Measurements from ENCODE around the gene DNAJC7. TPM values are rescaled to one million over a fixed set of nuclear protein-coding genes. Genes with fewer than 3 reads are reported as not detected.

DNAJC7 gene
- total RNA-seq, 2 experiments from 2014 or later = 79.7 to 80.9 TPM

DNA sequence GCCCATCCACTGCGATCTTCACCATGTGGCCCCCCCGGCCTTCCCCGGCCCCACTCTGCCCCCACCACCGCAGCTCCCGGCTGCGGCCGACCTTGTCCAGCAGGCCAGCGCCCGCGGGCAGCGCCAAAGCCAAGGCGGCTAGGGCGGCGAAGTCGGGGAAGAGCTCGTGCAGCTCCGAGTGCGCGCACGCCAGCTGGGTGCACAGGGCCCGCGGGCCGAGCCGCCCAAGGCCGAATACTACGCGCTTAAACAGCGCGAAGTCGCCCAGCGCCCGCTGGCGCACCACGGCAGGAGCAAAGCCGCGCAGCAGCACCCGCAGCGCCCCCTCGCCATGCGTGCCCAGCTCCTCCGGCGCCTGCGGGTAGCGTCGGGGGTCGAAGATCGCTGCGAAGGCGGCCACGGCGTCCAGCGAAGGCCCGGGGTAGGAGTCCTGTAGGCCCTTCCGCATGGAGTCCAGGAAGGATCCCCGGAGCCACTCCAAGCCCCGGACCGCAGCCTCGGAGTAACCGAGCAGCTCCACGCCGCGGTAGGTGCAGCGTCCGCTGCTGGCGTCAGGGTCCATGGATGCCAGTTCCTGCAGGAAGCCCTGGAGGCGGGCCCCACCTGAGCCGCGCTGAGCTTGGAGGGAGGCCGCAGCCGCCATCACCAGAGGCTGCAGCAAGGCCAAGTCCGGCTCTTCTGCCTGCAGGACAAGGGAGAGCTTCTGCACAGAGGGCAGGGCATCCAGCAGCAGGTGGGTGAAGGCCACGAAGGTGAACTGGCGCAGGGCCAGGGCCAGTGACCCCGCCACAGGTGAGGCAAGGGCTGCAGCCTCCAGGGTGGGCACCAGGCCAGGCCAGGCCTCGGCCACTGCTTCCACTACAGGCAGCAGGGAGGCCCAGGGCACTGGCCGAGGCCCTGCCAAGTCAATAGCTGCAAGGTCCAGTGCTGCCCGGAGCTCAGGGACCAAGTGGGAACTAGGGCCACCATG lies 22.8 kb upstream of the DNAJC7 start:
- DNase-seq = no peak
- H3K36me3 Mint-ChIP-seq = no peaks in the 10 kb centered on the region
- H3K4me1 Mint-ChIP-seq (ENCODE audit: low read depth) = no peaks in the 10 kb centered on the region
- ChIA-PET CTCF (interaction anchor here (0.7 to 1.4 kb wide), 7 partner anchors 15 to 487 kb away, joined by 3 to 6 read pairs (median 3); partner anchors contain the start of gene NKIRAS2), POLR2A (no interaction called here)
- no peaks in the 10 kb centered on the region for H3K9me3 Mint-ChIP-seq
- intact Hi-C loops (cut with micrococcal nuclease) = no loop called here
- H3K27ac Mint-ChIP-seq = no peak overlapping the region
- H3K27me3 Mint-ChIP-seq = peaks cover 14% of the 10 kb centered on the region
- H3K4me3 Mint-ChIP-seq = no peak overlapping the region

DNA sequence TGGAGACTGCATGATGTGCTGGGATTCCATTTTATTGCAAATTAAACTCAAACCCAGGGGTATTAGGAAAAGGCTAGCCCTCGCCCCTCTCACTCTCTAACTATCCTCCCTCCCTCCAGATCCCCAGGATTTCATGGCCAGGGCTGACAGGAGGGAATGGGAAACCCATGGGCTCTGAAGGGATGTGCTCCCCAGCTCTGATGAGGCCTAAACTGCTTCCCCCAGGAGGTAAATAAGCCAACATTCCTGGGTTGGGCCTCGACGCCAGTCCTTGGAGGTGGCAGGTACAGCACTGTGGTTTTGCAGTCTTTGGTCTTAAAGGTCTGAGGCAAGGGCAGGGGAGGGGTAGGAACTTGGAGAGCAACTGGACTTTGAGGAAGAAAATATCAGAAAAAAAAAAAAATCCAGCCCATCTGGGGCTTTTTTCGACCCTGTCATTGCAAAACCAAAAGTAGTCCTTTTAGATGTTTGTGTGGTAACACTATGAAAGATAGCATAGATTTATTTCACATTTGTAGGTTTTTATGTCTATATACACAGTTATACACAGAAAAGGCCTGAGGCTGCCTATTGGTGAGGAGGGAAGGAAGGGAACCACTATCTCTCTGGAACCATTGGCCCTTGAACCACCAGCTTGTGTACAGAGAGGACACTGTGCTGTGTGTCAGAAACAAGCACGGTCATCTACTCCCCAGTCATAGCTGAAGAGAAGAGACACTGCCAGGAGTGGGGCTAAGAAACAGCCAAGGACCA lies 21.2 kb upstream of the DNAJC7 start:
- Mint-ChIP-seq H3K4me3 (no peak overlapping the region), H3K4me1 (ENCODE audit: low read depth) (peaks cover 5% of the 10 kb centered on the region), H3K27me3 (peaks cover 14% of the 10 kb centered on the region), H3K27ac (no peak overlapping the region), H3K36me3 (no peaks in the 10 kb centered on the region), H3K9me3 (no peaks in the 10 kb centered on the region)
- intact Hi-C loops (cut with micrococcal nuclease) = no loop called here
- ChIA-PET CTCF (interaction anchor here (0.9 to 1.1 kb wide), 2 partner anchors 33 to 348 kb away, joined by 3 read pairs; no protein-coding TSS in a partner anchor), POLR2A (no interaction called here)
- no peak for DNase-seq

DNA sequence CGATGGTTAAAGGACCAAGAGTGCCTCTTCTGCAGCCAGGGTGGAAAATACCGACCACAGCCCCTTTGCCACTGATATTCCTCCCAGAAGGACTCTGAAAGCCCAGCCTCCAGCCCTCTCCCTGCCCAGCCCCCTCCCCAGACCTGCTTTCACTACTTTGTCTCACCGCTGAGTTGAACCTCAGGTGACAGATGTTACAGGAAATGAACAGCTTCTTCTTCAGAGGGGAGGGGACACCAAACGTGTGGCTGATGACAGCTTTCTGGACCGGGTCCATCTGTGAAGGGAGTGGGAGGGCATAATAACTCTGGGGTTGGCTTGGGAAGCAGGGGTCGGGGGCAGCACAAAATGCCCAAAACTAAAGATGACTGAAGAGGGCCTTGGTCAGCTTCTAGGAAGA lies 16.8 kb upstream of the DNAJC7 start:
- H3K9me3 Mint-ChIP-seq = no peaks in the 10 kb centered on the region
- no peaks in the 10 kb centered on the region for H3K36me3 Mint-ChIP-seq
- POLR2A ChIA-PET = interaction anchor here (1.1 kb wide), 1 partner anchor 11 kb away, joined by 3 read pairs; no protein-coding TSS in a partner anchor
- H3K4me3 Mint-ChIP-seq = no peak overlapping the region
- CTCF ChIA-PET = interaction anchor here (0.7 to 1.7 kb wide), 4 partner anchors 9 to 67 kb away, joined by 3 to 6 read pairs (median 4); partner anchors contain the start of gene NKIRAS2
- no peak overlapping the region for H3K27ac Mint-ChIP-seq
- H3K27me3 Mint-ChIP-seq = peaks cover 10% of the 10 kb centered on the region
- DNase-seq = peak; percentile 18
- H3K4me1 Mint-ChIP-seq (ENCODE audit: low read depth) = peaks cover 5% of the 10 kb centered on the region
- intact Hi-C loops (cut with micrococcal nuclease) = no loop called here

DNA sequence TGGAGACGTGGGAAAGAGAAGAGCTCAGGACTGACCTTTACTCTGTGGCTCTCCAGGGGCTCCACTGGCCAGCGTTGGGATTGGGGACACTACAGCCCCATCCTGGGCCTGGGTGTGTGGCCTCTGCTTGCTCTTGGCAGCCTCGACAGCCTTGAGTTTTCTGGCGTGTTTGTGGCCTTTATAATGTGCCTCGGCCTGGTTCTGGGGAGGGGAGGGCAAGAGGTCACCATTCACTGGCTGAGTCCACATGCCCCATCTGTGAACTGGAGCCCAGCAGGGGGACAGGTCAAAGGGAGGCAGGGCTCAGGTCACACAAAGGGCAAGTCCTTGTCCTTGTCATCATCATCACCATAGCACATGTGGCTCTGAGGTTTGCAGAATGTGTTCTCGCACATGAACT lies 14.3 kb upstream of the DNAJC7 start:
- Mint-ChIP-seq H3K4me3 (no peak overlapping the region), H3K4me1 (ENCODE audit: low read depth) (peaks cover 5% of the 10 kb centered on the region), H3K36me3 (no peaks in the 10 kb centered on the region), H3K27ac (no peak overlapping the region), H3K27me3 (no peaks in the 10 kb centered on the region), H3K9me3 (no peaks in the 10 kb centered on the region)
- ChIA-PET CTCF (interaction anchor here (0.7 to 1.5 kb wide), 3 partner anchors 12 to 374 kb away, joined by 3 to 6 read pairs (median 3); partner anchors contain the start of gene NKIRAS2), POLR2A (no interaction called here)
- DNase-seq = no peak
- intact Hi-C loops (cut with micrococcal nuclease) = no loop called here

DNA sequence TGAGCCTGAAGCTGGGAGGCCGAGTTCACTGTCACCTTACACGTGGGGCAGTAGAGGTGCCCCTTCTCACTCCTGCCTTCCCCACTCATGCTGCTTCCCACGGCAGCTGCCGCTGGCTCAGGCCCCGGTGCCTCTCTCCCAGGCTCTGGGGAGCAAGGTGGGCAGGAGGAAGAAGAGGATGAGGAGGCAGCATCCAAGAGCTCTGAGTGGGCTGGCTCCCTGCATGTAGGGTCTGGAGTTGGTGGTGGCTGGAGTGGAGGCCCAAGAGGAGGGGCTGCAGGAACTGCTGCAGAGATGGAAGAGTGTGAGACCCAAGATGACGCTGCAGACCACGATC lies 11.5 kb upstream of the DNAJC7 start:
- POLR2A ChIA-PET = no interaction called here
- Mint-ChIP-seq H3K4me3 (no peak overlapping the region), H3K9me3 (no peaks in the 10 kb centered on the region), H3K27me3 (no peaks in the 10 kb centered on the region), H3K27ac (no peak overlapping the region), H3K4me1 (ENCODE audit: low read depth) (peaks cover 6% of the 10 kb centered on the region), H3K36me3 (peaks cover 4% of the 10 kb centered on the region)
- CTCF ChIA-PET = no interaction called here
- no peak for DNase-seq
- intact Hi-C loops (cut with micrococcal nuclease) = loop anchor here (5.0 kb wide), 1 partner anchor 39 kb away; no protein-coding TSS in a partner anchor

DNA sequence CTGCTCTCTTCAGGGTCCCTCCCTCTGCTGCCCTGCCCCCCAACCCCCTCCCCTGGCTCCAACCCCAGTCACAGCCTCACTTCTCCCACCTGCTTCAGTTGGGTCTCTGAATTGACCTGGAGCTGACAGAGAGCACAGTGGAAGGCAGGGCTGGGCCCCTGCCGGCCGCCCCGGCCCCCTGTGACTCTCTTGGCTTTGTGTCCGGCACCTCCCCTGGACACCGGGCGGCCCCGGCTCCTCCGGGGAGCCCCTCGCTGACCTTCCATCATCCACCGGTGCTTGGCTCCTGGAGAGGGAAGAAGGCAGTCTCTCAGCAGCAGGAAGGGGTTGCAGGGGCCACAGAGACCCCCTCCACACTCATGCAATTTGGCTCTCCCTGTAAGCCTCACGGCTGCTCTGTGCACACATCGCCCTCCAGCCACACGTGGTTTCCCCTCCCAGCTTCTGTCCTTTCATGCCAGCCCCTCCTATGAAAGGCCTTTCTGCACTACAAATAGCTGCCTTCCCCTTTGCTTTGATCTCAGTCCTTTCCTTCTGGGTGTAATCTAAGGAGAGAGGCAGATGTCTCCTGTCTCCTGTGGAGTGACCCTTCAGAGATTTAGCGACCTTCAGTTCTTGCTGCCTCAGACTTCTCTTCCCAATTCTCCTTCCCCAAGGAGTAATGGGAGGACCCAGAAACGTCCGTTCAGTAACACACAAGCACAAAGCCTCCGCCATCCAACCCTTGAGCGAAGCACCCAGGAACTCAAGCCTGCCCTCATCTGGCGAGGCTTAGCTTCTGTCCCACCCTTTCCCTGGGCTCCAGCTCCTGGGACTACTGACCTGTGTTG lies 10.9 kb upstream of the DNAJC7 start:
- no peak overlapping the region for H3K27ac Mint-ChIP-seq
- CTCF ChIA-PET = interaction anchor here (1.0 to 13.7 kb wide), 2 partner anchors 38 to 86 kb away, joined by 3 to 211 read pairs; partner anchors contain the start of genes DHX58 and KAT2A
- peaks cover 5% of the 10 kb centered on the region for H3K4me1 Mint-ChIP-seq (ENCODE audit: low read depth)
- no peaks in the 10 kb centered on the region for H3K27me3 Mint-ChIP-seq
- H3K36me3 Mint-ChIP-seq = peaks cover 4% of the 10 kb centered on the region
- intact Hi-C loops (cut with micrococcal nuclease) = loop anchor here (5.0 kb wide), 1 partner anchor 39 kb away; no protein-coding TSS in a partner anchor
- no peak overlapping the region for H3K4me3 Mint-ChIP-seq
- no peak for DNase-seq
- POLR2A ChIA-PET = no interaction called here
- H3K9me3 Mint-ChIP-seq = no peaks in the 10 kb centered on the region

DNA sequence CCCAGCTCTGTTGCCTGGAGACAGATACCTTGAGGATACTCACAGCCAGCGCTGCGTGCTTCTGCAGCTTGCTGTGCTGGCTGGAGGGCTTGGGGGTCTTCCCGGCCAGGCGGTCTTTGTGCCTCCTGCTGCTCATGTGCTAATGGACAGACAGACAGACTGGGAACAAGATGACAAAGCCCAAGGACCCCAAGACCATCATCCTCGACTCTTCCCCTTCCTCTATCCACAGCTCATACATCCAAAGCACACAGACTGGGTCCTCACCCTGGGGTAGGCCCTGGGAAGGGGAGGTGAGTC lies 10.3 kb upstream of the DNAJC7 start:
- intact Hi-C loops (cut with micrococcal nuclease) = loop anchor here (5.0 kb wide), 1 partner anchor 40 kb away; no protein-coding TSS in a partner anchor
- ChIA-PET CTCF (interaction anchor here (1.0 to 13.7 kb wide), 3 partner anchors 39 to 87 kb away, joined by 3 to 211 read pairs (median 3); partner anchors contain the start of genes DHX58 and KAT2A), POLR2A (no interaction called here)
- DNase-seq = no peak
- H3K27ac Mint-ChIP-seq = no peak overlapping the region
- H3K4me3 Mint-ChIP-seq = no peak overlapping the region
- H3K9me3 Mint-ChIP-seq = no peaks in the 10 kb centered on the region
- H3K27me3 Mint-ChIP-seq = no peaks in the 10 kb centered on the region
- H3K36me3 Mint-ChIP-seq = peaks cover 4% of the 10 kb centered on the region
- H3K4me1 Mint-ChIP-seq (ENCODE audit: low read depth) = peaks cover 5% of the 10 kb centered on the region

DNA sequence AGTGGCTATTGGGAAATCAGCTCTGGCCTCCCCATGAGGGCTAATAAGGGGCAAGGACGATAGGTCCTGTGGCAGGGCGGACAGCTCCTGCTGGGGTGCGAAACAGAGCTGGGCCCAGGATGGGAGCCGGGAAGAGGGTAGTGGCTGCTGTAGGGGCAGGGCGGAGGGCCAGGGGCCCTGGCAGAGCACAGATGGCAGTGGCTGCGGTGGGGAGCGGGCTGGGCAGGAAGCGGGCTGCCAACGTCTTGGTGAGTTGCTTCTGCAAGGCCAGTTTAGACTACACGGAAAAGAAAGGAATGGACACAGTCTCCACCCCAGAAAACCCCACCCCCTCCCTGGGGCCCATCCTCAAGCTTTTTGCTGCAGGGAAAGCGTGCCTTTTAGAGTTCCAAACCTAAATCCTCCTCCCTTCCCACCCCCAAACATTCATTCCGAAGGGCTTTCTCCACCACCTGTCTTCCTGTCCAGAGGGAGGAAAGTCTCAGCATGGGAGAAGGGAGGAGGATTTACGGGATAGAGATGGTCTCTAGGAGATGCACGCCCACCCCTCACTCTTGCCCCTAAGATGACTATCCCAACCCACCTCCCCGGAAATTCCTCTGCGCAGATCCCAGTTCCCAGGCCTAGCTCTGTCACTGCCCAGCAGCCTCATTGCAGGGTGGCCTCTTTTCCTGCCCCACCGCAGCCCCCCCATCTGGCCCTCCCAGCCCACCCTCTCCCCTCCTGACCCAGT lies 9.8 kb upstream of the DNAJC7 start:
- peaks cover 9% of the 10 kb centered on the region for H3K4me1 Mint-ChIP-seq (ENCODE audit: low read depth)
- DNase-seq = no peak
- H3K36me3 Mint-ChIP-seq = peaks cover 8% of the 10 kb centered on the region
- H3K9me3 Mint-ChIP-seq = no peaks in the 10 kb centered on the region
- CTCF ChIA-PET = interaction anchor here (0.7 to 13.7 kb wide), 6 partner anchors 11 to 87 kb away, joined by 3 to 211 read pairs (median 14); partner anchors contain the start of genes DHX58, DNAJC7, KAT2A and ZNF385C
- POLR2A ChIA-PET = interaction anchor here (1.0 to 1.7 kb wide), 3 partner anchors 9 to 86 kb away, joined by 3 to 4 read pairs (median 4); partner anchors contain the start of genes DHX58 and DNAJC7
- H3K27me3 Mint-ChIP-seq = no peaks in the 10 kb centered on the region
- H3K27ac Mint-ChIP-seq = no peak overlapping the region
- intact Hi-C loops (cut with micrococcal nuclease) = loop anchor here (5.0 kb wide), 1 partner anchor 40 kb away; no protein-coding TSS in a partner anchor
- H3K4me3 Mint-ChIP-seq = no peak overlapping the region

DNA sequence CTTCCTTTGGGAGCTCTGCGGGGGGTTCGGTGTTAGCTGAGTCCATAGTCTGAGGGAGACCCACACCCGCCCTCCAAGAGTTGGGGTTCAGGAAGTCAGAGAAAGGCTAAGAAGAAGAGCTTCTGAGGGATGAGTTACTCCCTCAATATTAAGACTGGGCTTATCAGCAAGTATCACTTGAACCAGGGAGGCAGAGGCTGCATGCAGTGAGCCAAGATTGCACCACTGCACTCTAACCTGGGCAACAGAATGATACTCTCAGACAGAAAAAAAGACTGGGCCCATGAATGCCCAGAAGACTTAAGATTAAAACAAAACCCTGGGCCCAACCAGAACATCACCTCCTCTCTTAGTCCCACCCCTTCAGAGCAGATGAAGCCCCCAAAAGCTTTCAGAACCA lies 8.7 kb upstream of the DNAJC7 start:
- DNase-seq = no peak
- Mint-ChIP-seq H3K36me3 (peaks cover 8% of the 10 kb centered on the region), H3K4me3 (no peak overlapping the region), H3K27me3 (no peaks in the 10 kb centered on the region), H3K9me3 (no peaks in the 10 kb centered on the region), H3K27ac (no peak overlapping the region), H3K4me1 (ENCODE audit: low read depth) (peaks cover 14% of the 10 kb centered on the region)
- ChIA-PET POLR2A (interaction anchor here (1.0 to 1.7 kb wide), 5 partner anchors 8 to 88 kb away, joined by 3 to 4 read pairs (median 3); partner anchors contain the start of genes DHX58 and DNAJC7), CTCF (interaction anchor here (1.0 to 13.7 kb wide), 14 partner anchors 10 to 155 kb away, joined by 3 to 211 read pairs (median 6); partner anchors contain the start of genes C17orf113, DHX58, DNAJC7 and KAT2A)
- intact Hi-C loops (cut with micrococcal nuclease) = loop anchor here (1.0 to 5.0 kb wide), 3 partner anchors 41 to 90 kb away; no protein-coding TSS in a partner anchor

DNA sequence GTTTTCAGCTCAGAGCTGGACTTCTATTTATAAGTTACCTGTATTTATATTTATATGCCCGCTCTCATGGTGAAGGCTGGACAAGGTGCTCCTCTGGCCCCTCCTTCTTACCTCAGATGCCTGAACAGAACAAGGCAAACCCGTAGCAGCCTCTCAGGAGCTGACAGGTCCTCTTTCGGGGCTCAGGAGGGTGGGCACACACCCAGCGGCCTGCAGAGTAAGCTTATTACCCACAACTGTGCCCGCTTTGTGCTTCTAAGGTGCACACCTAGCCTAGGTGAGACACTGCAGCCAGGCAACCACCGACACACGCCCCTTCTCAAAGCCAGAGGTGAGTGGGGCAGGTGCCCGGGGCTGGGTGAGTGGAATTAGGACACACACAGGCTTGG lies 7.9 kb upstream of the DNAJC7 start:
- Mint-ChIP-seq H3K9me3 (no peaks in the 10 kb centered on the region), H3K27ac (no peak overlapping the region), H3K27me3 (no peaks in the 10 kb centered on the region), H3K4me1 (ENCODE audit: low read depth) (peaks cover 19% of the 10 kb centered on the region), H3K4me3 (no peak overlapping the region), H3K36me3 (peaks cover 8% of the 10 kb centered on the region)
- intact Hi-C loops (cut with micrococcal nuclease) = loop anchor here (1.0 to 5.0 kb wide), 3 partner anchors 42 to 91 kb away; no protein-coding TSS in a partner anchor
- ChIA-PET CTCF (interaction anchor here (0.6 to 13.7 kb wide), 20 partner anchors 9 to 156 kb away, joined by 3 to 211 read pairs (median 4); partner anchors contain the start of genes C17orf113, DHX58, DNAJC7 and KAT2A), POLR2A (interaction anchor here (1.2 to 1.7 kb wide), 3 partner anchors 74 to 89 kb away, joined by 3 to 4 read pairs (median 3); partner anchors contain the start of gene DHX58)
- no peak for DNase-seq

All from activated CD4-positive, alpha-beta memory T cell treated with anti-CD3 and anti-CD28 coated beads for 36 hours (primary cell).